CD8-positive, alpha-beta memory T cell (primary cell): Measurements from ENCODE around the gene PPP3R1. TPM values are rescaled to one million over a fixed set of nuclear protein-coding genes. Genes with fewer than 3 reads are reported as not detected.
A peak's percentile ranks its signal among the peaks of the same experiment; 100 is the strongest.

ENCODE experiments used
- CTCF ChIA-PET: fragments of 350-600 bp; sonication (Branson Sonifier 250); formaldehyde crosslinking; loops from one replicate; lab custom pipeline; 2021; ENCODE audit warnings: antibody characterized with exemption; lab: Charles Lee
- POLR2A ChIA-PET: fragments of 350-600 bp; sonication (Branson Sonifier 250); formaldehyde crosslinking; loops from one replicate; lab custom pipeline; 2021; ENCODE audit warnings: antibody characterized with exemption; lab: Charles Lee
- DNase-seq, 5 donors: peaks; one replicate each; pipeline versions ENCODE4 v3.0.0 to v3.0.0-alpha.2; 2020 to 2022; ENCODE audit warnings: mixed read lengths in 1 of 5
- H3K27ac ChIP-seq: one replicate; pipeline ENCODE4 v1.7.0; 2013; ENCODE audit warnings: low read depth, mild to moderate bottlenecking, low read length, moderate library complexity
- H3K27me3 ChIP-seq: 2 replicates; pipeline ENCODE4 v1.7.0; 2013; ENCODE audit warnings: low read length, mild to moderate bottlenecking; ENCODE audit not compliant: insufficient read depth, poor library complexity, severe bottlenecking
- H3K36me3 ChIP-seq: 2 replicates; pipeline ENCODE4 v1.7.0; 2013; ENCODE audit warnings: mild to moderate bottlenecking, low read length, moderate library complexity; ENCODE audit not compliant: insufficient read depth
- H3K4me1 ChIP-seq: 2 replicates; pipeline ENCODE4 v1.7.0; 2013; ENCODE audit warnings: mild to moderate bottlenecking, low read length, moderate library complexity; ENCODE audit not compliant: insufficient read depth
- H3K4me3 ChIP-seq: 2 replicates; pipeline ENCODE4 v1.7.0; 2013; ENCODE audit warnings: mild to moderate bottlenecking, low read length
- H3K9me3 ChIP-seq: 2 replicates; pipeline ENCODE4 v1.7.0; 2013; ENCODE audit warnings: mild to moderate bottlenecking, low read length
- H3K27ac Mint-ChIP-seq, 8 donors: one replicate each; pipeline ENCODE4 v1.8.0; 2020 to 2021; ENCODE audit warnings: mixed read lengths in 8 of 8, mild to moderate bottlenecking in 6 of 8, inconsistent platforms in 3 of 8, moderate library complexity in 3 of 8
- H3K27me3 Mint-ChIP-seq, 2 donors: one replicate each; pipeline ENCODE4 v1.8.0; 2020 to 2021; ENCODE audit warnings: mixed read lengths in 2 of 2, mild to moderate bottlenecking in 1 of 2, moderate library complexity in 1 of 2
- H3K36me3 Mint-ChIP-seq, 3 donors: one replicate each; pipeline ENCODE4 v1.8.0; 2020 to 2021; ENCODE audit warnings: mixed read lengths in 3 of 3, inconsistent platforms in 1 of 3, mild to moderate bottlenecking in 1 of 3
- H3K4me1 Mint-ChIP-seq, 3 donors: one replicate each; pipeline ENCODE4 v1.8.0; 2020 to 2021; ENCODE audit warnings: mixed read lengths in 3 of 3, inconsistent platforms in 1 of 3, mild to moderate bottlenecking in 1 of 3
- H3K4me3 Mint-ChIP-seq, 7 donors: one replicate each; pipeline ENCODE4 v1.8.0; 2020 to 2021; ENCODE audit warnings: mixed read lengths in 7 of 7, mild to moderate bottlenecking in 6 of 7, moderate library complexity in 4 of 7, inconsistent platforms in 2 of 7
- H3K9me3 Mint-ChIP-seq, 5 donors: one replicate each; pipeline ENCODE4 v1.8.0; 2020 to 2022; ENCODE audit warnings: mixed read lengths in 5 of 5, mild to moderate bottlenecking in 3 of 5, moderate library complexity in 2 of 5, inconsistent platforms in 1 of 5
- polyA plus RNA-seq: library from polyadenylated mRNA; unstranded; fragments of 300-500 nt; fragmentation: Illumina TruSeq; gene quantifications from one replicate; pipeline ENCODE4 v1.2.3, GENCODE V29; 2021
- total RNA-seq, 2 experiments: library from RNA; stranded (reverse); gene quantifications; one replicate each; pipeline ENCODE4 v1.2.3, GENCODE V29; 2021

PPP3R1 gene
- total and polyA plus RNA-seq, 3 experiments from 2014 or later: 4.2 to 86.1 (median 85.0) TPM

GRCh38 chr2:68193787-68194372, 58.5 kb downstream of the PPP3R1 start:
- Mint-ChIP-seq H3K4me3 (no peak overlapping the region), H3K9me3 (no peaks in the 10 kb centered on the region), H3K4me1 (peaks cover 46 to 77% (median 72%) of the 10 kb centered on the region in 3 donors), H3K27me3 (no peaks in the 10 kb centered on the region), H3K27ac (peak overlapping the region in 3 of 8 donors; percentile 1 to 29 (median 29)), H3K36me3 (peaks cover 0 to 4% (median 1%) of the 10 kb centered on the region in 3 donors)
- Histone ChIP-seq H3K9me3 (no peaks in the 10 kb centered on the region), H3K4me1 (peaks cover 22% of the 10 kb centered on the region), H3K27ac (no peak overlapping the region), H3K36me3 (no peaks in the 10 kb centered on the region), H3K27me3 (no peaks in the 10 kb centered on the region), H3K4me3 (no peak overlapping the region)
- ChIA-PET CTCF (interaction anchor here (1.0 to 1.5 kb wide), 2 partner anchors 56 to 89 kb away, joined by 3 to 6 read pairs; no protein-coding TSS in a partner anchor), POLR2A (no interaction called here)
- DNase-seq: no peak

DNA sequence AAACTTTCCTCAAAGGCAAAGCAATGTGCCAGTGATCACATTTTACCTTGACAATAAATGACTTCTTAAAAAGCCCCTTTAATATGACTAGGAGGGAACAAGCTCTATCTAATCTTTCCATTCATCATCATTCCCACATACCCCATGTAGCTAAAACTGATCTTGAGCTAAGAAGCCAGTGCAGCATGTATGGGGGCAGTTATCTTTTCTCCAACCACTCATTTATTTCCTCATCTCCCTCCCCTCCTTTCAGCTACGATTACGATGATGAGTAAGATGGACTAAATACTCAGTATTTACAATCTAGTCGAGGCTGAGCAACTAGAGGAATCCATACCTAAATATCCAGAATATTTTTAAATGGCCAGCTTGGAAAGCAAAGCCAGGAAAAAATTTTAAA, 59.2 kb downstream of the PPP3R1 start:
- Mint-ChIP-seq H3K36me3 (peaks cover 0 to 4% (median 2%) of the 10 kb centered on the region in 3 donors), H3K27me3 (no peaks in the 10 kb centered on the region), H3K4me3 (no peak overlapping the region), H3K27ac (peak overlapping the region in 6 of 8 donors; percentile 1 to 83 (median 74)), H3K4me1 (peaks cover 51 to 80% (median 79%) of the 10 kb centered on the region in 3 donors), H3K9me3 (no peaks in the 10 kb centered on the region)
- H3K4me3 ChIP-seq: no peak overlapping the region
- no peaks in the 10 kb centered on the region for H3K9me3 ChIP-seq
- POLR2A ChIA-PET: no interaction called here
- DNase-seq: no peak
- H3K4me1 ChIP-seq: peaks cover 26% of the 10 kb centered on the region
- H3K27ac ChIP-seq: no peak overlapping the region
- H3K27me3 ChIP-seq: no peaks in the 10 kb centered on the region
- CTCF ChIA-PET: interaction anchor here (0.8 kb wide), 1 partner anchor 89 kb away, joined by 5 read pairs; no protein-coding TSS in a partner anchor
- H3K36me3 ChIP-seq: no peaks in the 10 kb centered on the region

DNA sequence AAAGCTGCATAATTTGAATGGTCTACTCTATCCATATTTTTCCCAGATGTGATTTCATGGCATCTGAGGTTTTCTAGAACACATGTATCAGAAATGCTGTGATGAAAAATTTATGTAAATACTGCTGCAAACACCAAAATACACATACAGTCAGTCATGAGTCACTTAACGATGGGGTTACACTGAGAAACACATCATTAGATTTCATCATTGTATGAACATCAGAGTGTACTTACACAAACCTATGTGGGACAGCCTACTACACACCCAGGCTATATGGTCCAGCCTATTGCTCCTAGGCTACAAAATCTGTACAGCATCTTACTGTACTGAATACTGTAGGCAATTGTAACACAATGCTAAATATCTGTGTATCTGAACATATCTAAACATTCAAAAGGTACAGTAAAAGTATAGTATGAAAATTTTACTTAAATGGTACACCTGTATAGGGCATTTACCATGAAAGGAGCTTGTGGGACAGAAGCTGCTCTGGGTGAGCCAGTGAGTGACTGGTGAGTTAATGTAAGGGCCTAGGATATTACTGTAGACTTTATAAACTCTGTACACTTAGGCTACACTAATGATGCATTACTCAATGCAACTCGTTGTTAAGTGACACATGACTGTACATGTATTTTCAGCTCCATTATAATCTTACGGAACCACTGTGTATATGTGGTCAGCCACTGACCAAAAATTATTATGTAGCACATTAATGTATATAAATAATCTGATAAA, 61.2 kb downstream of the PPP3R1 start:
- Mint-ChIP-seq H3K27me3 (no peaks in the 10 kb centered on the region), H3K4me3 (peak overlapping the region in 2 of 7 donors; percentile 20 to 23), H3K9me3 (no peaks in the 10 kb centered on the region), H3K36me3 (peaks cover 3 to 15% (median 8%) of the 10 kb centered on the region in 3 donors), H3K27ac (peak overlapping the region; percentile 14 to 90 (median 46)), H3K4me1 (peaks cover 52 to 90% (median 89%) of the 10 kb centered on the region in 3 donors)
- CTCF ChIA-PET: interaction anchor here (0.9 to 1.4 kb wide), 2 partner anchors 10 to 92 kb away, joined by 3 to 4 read pairs; no protein-coding TSS in a partner anchor
- Histone ChIP-seq H3K36me3 (peaks cover 5% of the 10 kb centered on the region), H3K9me3 (no peaks in the 10 kb centered on the region), H3K4me1 (peaks cover 26% of the 10 kb centered on the region), H3K27me3 (no peaks in the 10 kb centered on the region), H3K27ac (no peak overlapping the region), H3K4me3 (no peak overlapping the region)
- POLR2A ChIA-PET: no interaction called here
- no peak for DNase-seq

DNA sequence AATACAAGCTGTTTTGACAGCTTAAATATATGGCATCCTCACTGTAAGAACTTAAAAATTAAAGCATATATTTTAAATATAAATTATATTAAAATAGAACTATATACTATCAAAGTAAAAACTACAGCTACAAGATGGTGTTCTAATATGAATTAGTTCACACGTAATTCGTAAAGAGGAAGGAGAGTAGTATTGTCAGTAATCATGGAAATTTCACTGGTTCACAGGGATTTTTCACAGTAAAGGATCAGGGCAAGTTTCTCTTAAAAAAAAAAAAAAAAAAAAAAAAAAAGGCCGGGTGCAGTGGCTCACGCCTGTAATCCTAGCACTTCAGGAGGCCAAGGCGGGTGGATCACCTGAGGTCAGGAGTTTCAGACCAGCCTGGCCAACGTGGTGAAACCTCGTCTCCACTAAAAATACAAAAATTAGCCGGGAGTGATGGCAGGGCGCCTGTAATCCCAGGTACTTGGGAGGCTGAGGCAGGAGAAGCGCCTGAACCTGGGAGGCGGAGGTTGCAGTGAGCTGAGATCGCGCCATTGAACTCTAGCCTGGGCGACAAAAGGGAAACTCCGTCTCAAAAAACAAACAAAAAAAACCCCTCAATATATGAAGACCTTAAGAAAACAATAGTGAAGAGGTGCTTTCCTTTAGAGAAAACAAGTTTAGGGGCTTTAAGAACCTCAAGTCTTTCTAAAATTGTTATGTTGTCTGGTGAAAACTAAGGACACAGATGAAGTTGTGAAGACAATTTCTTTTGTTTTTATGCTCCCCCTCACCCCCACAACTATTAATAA, 62.1 kb downstream of the PPP3R1 start:
- H3K9me3 ChIP-seq: no peaks in the 10 kb centered on the region
- H3K4me3 ChIP-seq: no peak overlapping the region
- H3K27ac ChIP-seq: no peak overlapping the region
- H3K27me3 ChIP-seq: no peaks in the 10 kb centered on the region
- Mint-ChIP-seq H3K36me3 (peaks cover 6 to 22% (median 8%) of the 10 kb centered on the region in 3 donors), H3K4me3 (peak overlapping the region in 6 of 7 donors; percentile 5 to 54 (median 28)), H3K4me1 (peaks cover 48 to 87% (median 86%) of the 10 kb centered on the region in 3 donors), H3K27me3 (no peaks in the 10 kb centered on the region), H3K27ac (peak overlapping the region; percentile 18 to 90 (median 75)), H3K9me3 (no peaks in the 10 kb centered on the region)
- ChIA-PET POLR2A (no interaction called here), CTCF (interaction anchor here (0.7 to 1.7 kb wide), 2 partner anchors 33 to 123 kb away, joined by 3 to 6 read pairs; partner anchors contain the start of gene PNO1)
- H3K36me3 ChIP-seq: peaks cover 10% of the 10 kb centered on the region
- DNase-seq: no peak
- peaks cover 22% of the 10 kb centered on the region for H3K4me1 ChIP-seq

DNA sequence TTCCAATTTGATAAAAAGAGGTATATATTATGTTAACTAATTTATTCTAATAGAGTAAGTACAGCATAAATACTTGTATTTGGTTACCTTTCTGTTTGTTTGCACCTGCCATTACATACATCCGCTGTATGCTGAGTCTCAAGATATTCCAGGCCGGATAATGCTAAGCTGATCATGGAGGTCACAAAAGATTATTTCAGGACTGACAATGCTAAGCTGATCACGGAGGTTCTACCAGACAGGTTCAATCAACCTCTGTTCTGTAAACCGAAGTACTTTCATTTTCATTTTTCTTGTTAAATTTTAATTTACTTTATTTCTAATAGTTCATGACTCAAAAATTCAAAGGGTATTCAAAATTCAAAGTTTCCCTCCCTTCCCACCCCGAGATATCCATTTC, 63.5 kb downstream of the PPP3R1 start:
- H3K27me3 ChIP-seq: no peaks in the 10 kb centered on the region
- POLR2A ChIA-PET: interaction anchor here (0.6 kb wide), 1 partner anchor 9 kb away, joined by 4 read pairs; no protein-coding TSS in a partner anchor
- no peaks in the 10 kb centered on the region for H3K9me3 Mint-ChIP-seq
- H3K27ac ChIP-seq: no peak overlapping the region
- peaks cover 51 to 86% (median 80%) of the 10 kb centered on the region in 3 donors for H3K4me1 Mint-ChIP-seq
- CTCF ChIA-PET: interaction anchor here (0.9 to 1.7 kb wide), 3 partner anchors 31 to 253 kb away, joined by 3 to 6 read pairs (median 5); partner anchors contain the start of gene PNO1
- peak overlapping the region in 6 of 7 donors; percentile 2 to 64 (median 44) for H3K4me3 Mint-ChIP-seq
- no peaks in the 10 kb centered on the region for H3K9me3 ChIP-seq
- peak overlapping the region; percentile 6 for H3K4me3 ChIP-seq
- DNase-seq: no peak
- H3K36me3 Mint-ChIP-seq: peaks cover 6 to 30% (median 11%) of the 10 kb centered on the region in 3 donors
- H3K27ac Mint-ChIP-seq: peak overlapping the region in 7 of 8 donors; percentile 27 to 84 (median 60)
- H3K4me1 ChIP-seq: peaks cover 22% of the 10 kb centered on the region
- no peaks in the 10 kb centered on the region for H3K27me3 Mint-ChIP-seq
- peaks cover 10% of the 10 kb centered on the region for H3K36me3 ChIP-seq

GRCh38 chr2:68187329-68187728, 65.0 kb downstream of the PPP3R1 start:
- DNase-seq: no peak
- H3K4me1 ChIP-seq: peaks cover 15% of the 10 kb centered on the region
- H3K27ac Mint-ChIP-seq: peak overlapping the region in 4 of 8 donors; percentile 36 to 56 (median 46)
- H3K27ac ChIP-seq: no peak overlapping the region
- no peaks in the 10 kb centered on the region for H3K9me3 Mint-ChIP-seq
- POLR2A ChIA-PET: no interaction called here
- peaks cover 10% of the 10 kb centered on the region for H3K36me3 ChIP-seq
- peaks cover 6 to 43% (median 16%) of the 10 kb centered on the region in 3 donors for H3K36me3 Mint-ChIP-seq
- H3K27me3 ChIP-seq: no peaks in the 10 kb centered on the region
- H3K4me1 Mint-ChIP-seq: peaks cover 44 to 78% (median 75%) of the 10 kb centered on the region in 3 donors
- H3K4me3 Mint-ChIP-seq: no peak overlapping the region
- H3K9me3 ChIP-seq: no peaks in the 10 kb centered on the region
- no peaks in the 10 kb centered on the region for H3K27me3 Mint-ChIP-seq
- CTCF ChIA-PET: no interaction called here
- no peak overlapping the region for H3K4me3 ChIP-seq

GRCh38 chr2:68185541-68186164, 66.7 kb downstream of the PPP3R1 start:
- H3K4me3 ChIP-seq: no peak overlapping the region
- peaks cover 6 to 57% (median 18%) of the 10 kb centered on the region in 3 donors for H3K36me3 Mint-ChIP-seq
- CTCF ChIA-PET: interaction anchor here (1.1 to 2.4 kb wide), 7 partner anchors 9 to 106 kb away, joined by 3 to 8 read pairs (median 4); no protein-coding TSS in a partner anchor
- H3K36me3 ChIP-seq: peaks cover 10% of the 10 kb centered on the region
- H3K4me1 Mint-ChIP-seq: peaks cover 40 to 76% (median 71%) of the 10 kb centered on the region in 3 donors
- no peaks in the 10 kb centered on the region for H3K9me3 Mint-ChIP-seq
- H3K27me3 Mint-ChIP-seq: no peaks in the 10 kb centered on the region
- H3K27me3 ChIP-seq: no peaks in the 10 kb centered on the region
- H3K9me3 ChIP-seq: no peaks in the 10 kb centered on the region
- no peak overlapping the region for H3K4me3 Mint-ChIP-seq
- DNase-seq: peak; percentile 41 to 61 (median 47)
- H3K4me1 ChIP-seq: peaks cover 14% of the 10 kb centered on the region
- peak overlapping the region in 7 of 8 donors; percentile 11 to 80 (median 44) for H3K27ac Mint-ChIP-seq
- no peak overlapping the region for H3K27ac ChIP-seq
- POLR2A ChIA-PET: no interaction called here
